Epithelial cell of esophagus (primary cell): ENCODE results near the gene UBE3B.

Experiments
- DNase-seq: peaks from one replicate; pipeline ENCODE4 v3.0.0; 2010; ENCODE audit warnings: low read depth
- H3K4me3 ChIP-seq: 2 replicates; pipeline ENCODE4 v1.5.1; 2011; ENCODE audit warnings: mild to moderate bottlenecking, low read length, control low read depth
- CTCF ChIP-seq: IDR thresholded peaks from 2 replicates; pipeline ENCODE4 v1.5.1; 2011; ENCODE audit warnings: low read depth, mild to moderate bottlenecking, low read length, control low read depth, inconsistent platforms; ENCODE audit not compliant: insufficient read depth; ENCODE audit errors: missing control alignments

UBE3B gene

GRCh38 chr12:109535231-109535862, 57.9 kb downstream of the UBE3B start:
- H3K4me3 ChIP-seq = no peak overlapping the region
- no peak for TF ChIP-seq CTCF
- no peak for DNase-seq

DNA sequence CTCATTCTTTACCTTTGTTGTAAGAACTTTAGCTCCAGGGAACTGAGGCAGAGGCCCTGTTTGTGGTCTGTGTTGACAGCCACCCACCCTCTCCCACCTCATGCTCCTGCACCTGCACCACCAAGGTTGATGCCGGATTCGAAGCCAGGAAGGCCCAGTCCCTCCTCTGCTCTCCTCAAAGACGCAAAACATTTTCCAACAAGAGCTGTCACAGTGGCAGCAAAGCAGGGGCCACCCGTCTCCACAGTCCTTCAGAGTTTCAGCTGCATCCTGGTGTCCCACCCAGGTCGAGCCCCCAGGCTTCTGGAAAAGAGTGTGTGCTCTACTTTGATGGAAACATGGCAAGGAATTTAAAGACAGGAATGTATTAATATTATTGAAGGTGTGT, 58.4 kb downstream of the UBE3B start:
- no peak overlapping the region for H3K4me3 ChIP-seq
- DNase-seq = no peak
- TF ChIP-seq CTCF = no peak

GRCh38 chr12:109537136-109537535, 59.7 kb downstream of the UBE3B start:
- no peak for TF ChIP-seq CTCF
- no peak overlapping the region for H3K4me3 ChIP-seq
- no peak for DNase-seq

- DNase-seq = no peak
- H3K4me3 ChIP-seq = no peak overlapping the region
- no peak for TF ChIP-seq CTCF
Measured at GRCh38 chr12:109538191-109538863, 60.9 kb downstream of the UBE3B start.

DNA sequence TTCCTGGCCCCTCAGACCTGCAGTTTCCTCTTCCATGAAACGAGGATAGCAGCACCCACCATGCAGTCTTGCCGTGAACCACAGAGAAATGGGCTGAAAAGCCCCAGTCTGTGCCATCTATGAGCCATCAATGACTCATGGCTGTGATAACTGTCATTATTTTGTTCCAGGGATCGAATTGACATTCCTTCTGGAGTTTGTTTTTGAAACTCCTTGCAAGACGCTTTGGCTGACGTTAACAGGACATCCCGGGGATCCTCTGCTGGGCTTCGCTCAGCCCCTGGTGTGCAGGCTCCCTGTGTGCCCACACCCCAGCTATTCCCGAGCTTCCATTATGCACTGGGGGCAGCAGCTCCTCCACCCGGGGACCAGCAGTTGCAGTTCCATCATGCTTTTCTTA, 62.1 kb downstream of the UBE3B start:
- H3K4me3 ChIP-seq = no peak overlapping the region
- no peak for DNase-seq
- TF ChIP-seq CTCF = no peak

DNA sequence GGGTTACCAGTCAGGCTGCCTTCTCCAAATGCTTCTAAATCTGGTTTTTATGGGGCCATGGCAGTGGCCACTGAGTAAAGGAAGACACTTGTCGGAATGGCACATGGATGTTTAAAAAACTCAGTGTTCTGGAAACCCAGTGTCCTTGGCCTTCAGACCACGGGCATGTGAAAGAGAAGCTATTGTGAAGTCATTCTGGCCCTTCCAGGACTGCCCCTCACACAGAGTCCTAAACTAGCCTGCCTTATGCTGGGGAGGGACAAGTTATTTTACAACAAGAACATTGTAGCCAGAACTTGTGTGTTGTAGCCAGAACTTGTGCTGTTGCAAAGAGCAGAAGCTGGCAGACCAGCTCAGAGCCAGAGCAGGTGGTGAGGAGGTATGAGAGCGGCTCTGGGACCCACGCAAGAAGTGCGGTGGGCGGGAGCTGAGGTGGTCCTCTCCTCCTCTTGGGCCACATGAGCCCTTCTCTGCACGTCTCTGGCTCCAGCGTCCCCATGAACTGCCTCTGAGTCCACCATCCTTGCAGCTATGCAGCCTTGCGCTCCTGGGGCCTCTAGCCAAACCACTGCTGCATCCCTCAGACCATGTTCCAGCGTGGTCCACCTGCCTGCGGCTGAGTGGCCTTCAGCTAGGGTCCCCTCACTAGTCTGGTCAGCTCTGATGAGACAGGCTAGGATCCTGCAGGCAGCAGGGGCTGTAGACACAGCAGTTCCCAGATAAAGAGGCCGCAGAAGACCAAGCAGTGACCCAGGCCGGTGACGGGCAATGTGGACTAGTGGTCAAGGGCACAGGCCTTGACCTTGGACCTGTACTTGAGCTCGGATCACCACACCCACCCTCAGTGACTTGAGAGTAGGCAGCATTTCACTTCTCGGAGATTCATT, 63.3 kb downstream of the UBE3B start:
- no peak overlapping the region for H3K4me3 ChIP-seq
- DNase-seq = no peak
- TF ChIP-seq CTCF = no peak
